ENCODE data around the gene MRPL53.

The MRPL53 gene

DNA sequence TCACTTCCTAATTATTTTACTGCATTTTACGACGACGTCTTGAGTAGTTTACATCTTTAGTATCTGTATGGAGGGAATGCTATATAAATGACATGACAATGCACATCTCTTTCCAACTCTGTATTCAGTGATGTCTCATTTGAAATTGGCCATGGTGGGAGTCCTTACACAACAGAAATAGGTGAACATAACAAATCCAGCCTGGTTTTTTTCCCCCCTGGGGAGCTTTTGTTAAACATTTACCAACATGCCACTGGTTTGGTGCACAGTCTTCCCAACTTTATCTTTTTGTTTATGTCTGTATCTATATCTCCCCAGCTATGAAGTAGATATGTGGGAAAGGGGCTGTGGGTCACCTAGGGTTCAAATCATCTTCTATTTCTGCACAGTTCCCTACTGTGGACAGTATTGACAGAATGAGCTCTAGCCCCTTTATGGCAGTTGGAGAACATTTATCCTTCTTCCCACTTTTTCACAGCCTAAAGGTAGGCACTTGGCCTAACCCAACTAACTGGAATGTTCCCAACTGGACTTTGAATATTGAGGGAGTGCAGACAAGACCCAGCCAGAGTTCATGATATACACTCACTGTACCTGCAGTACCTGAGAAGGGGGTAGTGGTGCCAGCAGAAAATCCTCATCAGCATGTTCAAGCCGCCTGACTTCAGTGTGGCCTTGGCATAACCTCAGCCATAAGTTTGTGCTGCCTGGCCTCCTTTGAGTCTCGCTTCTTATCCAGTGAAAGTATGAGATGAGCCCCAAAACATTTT is 25.1 kb downstream of the MRPL53 start:
- POLR2A ChIA-PET: no interaction called here
- H3K27ac ChIP-seq (ENCODE audit: extremely low read depth, low read depth, low read length): no peak overlapping the region
- H3K4me1 ChIP-seq (ENCODE audit: control insufficient read depth, insufficient read depth, low read length): peaks cover 7% of the 10 kb centered on the region
- H3K4me3 ChIP-seq (ENCODE audit: low read depth, low read length): no peak overlapping the region
- TF ChIP-seq, protein P1, sequence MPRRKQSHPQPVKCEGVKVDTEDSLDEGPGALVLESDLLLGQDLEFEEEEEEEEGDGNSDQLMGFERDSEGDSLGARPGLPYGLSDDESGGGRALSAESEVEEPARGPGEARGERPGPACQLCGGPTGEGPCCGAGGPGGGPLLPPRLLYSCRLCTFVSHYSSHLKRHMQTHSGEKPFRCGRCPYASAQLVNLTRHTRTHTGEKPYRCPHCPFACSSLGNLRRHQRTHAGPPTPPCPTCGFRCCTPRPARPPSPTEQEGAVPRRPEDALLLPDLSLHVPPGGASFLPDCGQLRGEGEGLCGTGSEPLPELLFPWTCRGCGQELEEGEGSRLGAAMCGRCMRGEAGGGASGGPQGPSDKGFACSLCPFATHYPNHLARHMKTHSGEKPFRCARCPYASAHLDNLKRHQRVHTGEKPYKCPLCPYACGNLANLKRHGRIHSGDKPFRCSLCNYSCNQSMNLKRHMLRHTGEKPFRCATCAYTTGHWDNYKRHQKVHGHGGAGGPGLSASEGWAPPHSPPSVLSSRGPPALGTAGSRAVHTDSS (tag by site-specific recombination; IDR thresholded peaks at IDR 0.05): no peak
- TF ChIP-seq HOXA7 (CRISPR knock-in tag; IDR thresholded peaks at IDR 0.05; ENCODE audit: borderline replicate concordance) (no peak), SP2 (tag by site-specific recombination; IDR thresholded peaks at IDR 0.05) (no peak), FEZF1 (tag by site-specific recombination; IDR thresholded peaks at IDR 0.05) (no peak), CTCF (tag by site-specific recombination; IDR thresholded peaks at IDR 0.05) (no peak), ZNF362 (tag by site-specific recombination; IDR thresholded peaks at IDR 0.05) (no peak), ZFP69B (tag by site-specific recombination; IDR thresholded peaks at IDR 0.05) (no peak), KLF10 (tag by site-specific recombination; IDR thresholded peaks at IDR 0.05) (no peak)
- TF ChIP-seq, protein P2, sequence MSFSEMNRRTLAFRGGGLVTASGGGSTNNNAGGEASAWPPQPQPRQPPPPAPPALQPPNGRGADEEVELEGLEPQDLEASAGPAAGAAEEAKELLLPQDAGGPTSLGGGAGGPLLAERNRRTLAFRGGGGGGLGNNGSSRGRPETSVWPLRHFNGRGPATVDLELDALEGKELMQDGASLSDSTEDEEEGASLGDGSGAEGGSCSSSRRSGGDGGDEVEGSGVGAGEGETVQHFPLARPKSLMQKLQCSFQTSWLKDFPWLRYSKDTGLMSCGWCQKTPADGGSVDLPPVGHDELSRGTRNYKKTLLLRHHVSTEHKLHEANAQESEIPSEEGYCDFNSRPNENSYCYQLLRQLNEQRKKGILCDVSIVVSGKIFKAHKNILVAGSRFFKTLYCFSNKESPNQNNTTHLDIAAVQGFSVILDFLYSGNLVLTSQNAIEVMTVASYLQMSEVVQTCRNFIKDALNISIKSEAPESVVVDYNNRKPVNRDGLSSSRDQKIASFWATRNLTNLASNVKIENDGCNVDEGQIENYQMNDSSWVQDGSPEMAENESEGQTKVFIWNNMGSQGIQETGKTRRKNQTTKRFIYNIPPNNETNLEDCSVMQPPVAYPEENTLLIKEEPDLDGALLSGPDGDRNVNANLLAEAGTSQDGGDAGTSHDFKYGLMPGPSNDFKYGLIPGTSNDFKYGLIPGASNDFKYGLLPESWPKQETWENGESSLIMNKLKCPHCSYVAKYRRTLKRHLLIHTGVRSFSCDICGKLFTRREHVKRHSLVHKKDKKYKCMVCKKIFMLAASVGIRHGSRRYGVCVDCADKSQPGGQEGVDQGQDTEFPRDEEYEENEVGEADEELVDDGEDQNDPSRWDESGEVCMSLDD (tag by site-specific recombination; IDR thresholded peaks at IDR 0.05): no peak
- CTCF ChIA-PET: interaction anchor here (0.7 kb wide), 1 partner anchor 620 kb away, joined by 3 read pairs; no protein-coding TSS in a partner anchor
- no peaks in the 10 kb centered on the region for H3K36me3 ChIP-seq (ENCODE audit: control insufficient read depth in 2 of 2, insufficient read depth in 1 of 2, low read length in 2 of 2)
- H3K9me3 ChIP-seq (ENCODE audit: control insufficient read depth, insufficient read depth, low read depth, low read length): no peaks in the 10 kb centered on the region

- POLR2A ChIA-PET: interaction anchor here (0.8 kb wide), 1 partner anchor 13 kb away, joined by 4 read pairs; the partner anchor contains the start of gene WBP1
- Histone ChIP-seq H3K27ac (ENCODE audit: extremely low read depth, low read depth, low read length) (no peak overlapping the region), H3K4me3 (ENCODE audit: low read depth, low read length) (no peak overlapping the region; the same call in 1 of the 2 replicates), H3K9me3 (ENCODE audit: control insufficient read depth, insufficient read depth, low read depth, low read length) (no peaks in the 10 kb centered on the region), H3K4me1 (ENCODE audit: control insufficient read depth, insufficient read depth, low read length) (peaks cover 7% of the 10 kb centered on the region), H3K36me3 (ENCODE audit: control insufficient read depth in 2 of 2, insufficient read depth in 1 of 2, low read length in 2 of 2) (peaks cover 0 to 2% of the 10 kb centered on the region in 2 experiments; a peak in 1 of 3 replicates)
- CTCF ChIA-PET: interaction anchor here (0.6 kb wide), 2 partner anchors 13 to 669 kb away, joined by 3 read pairs; no protein-coding TSS in a partner anchor
- peak; percentile 27; the same call in 1 of the 2 replicates for TF ChIP-seq FEZF1 (tag by site-specific recombination; IDR thresholded peaks at IDR 0.05)
- TF ChIP-seq ZNF664 (tag by site-specific recombination; IDR thresholded peaks at IDR 0.05): 0 out of 2 replicates have a peak, but pooled peaks have one; percentile 9
- no peak for TF ChIP-seq ZSCAN30 (tag by site-specific recombination; IDR thresholded peaks at IDR 0.05)
Measured at GRCh38 chr2:74444498-74445318, 27.8 kb downstream of the MRPL53 start.

Data from HEK293 (cell line).